Raji (cell line): ENCODE results near the gene ASXL1.

ENCODE experiments used
- POLR2A ChIP-seq: IDR thresholded peaks from 2 replicates; pipeline ENCODE4 v1.6.1; 2011; ENCODE audit warnings: low read depth, low read length, control low read depth; ENCODE audit not compliant: insufficient read depth

ASXL1 gene

GRCh38 chr20:32427996-32428395 lies 69.9 kb downstream of the ASXL1 start:
- no peak for TF ChIP-seq POLR2A

GRCh38 chr20:32429343-32429742 lies 71.2 kb downstream of the ASXL1 start:
- TF ChIP-seq POLR2A, result no peak

- no peak for TF ChIP-seq POLR2A
Observed at GRCh38 chr20:32429745-32430360, 71.7 kb downstream of the ASXL1 start.

- TF ChIP-seq POLR2A, result no peak
Observed at GRCh38 chr20:32431457-32431856, 73.3 kb downstream of the ASXL1 start.

- no peak for TF ChIP-seq POLR2A
Observed at GRCh38 chr20:32432277-32432676, 74.1 kb downstream of the ASXL1 start.

- TF ChIP-seq POLR2A, result no peak
Observed at GRCh38 chr20:32433311-32434021, 75.3 kb downstream of the ASXL1 start.

- no peak for TF ChIP-seq POLR2A
Observed at GRCh38 chr20:32434434-32434833, 76.3 kb downstream of the ASXL1 start.

- no peak for TF ChIP-seq POLR2A
Observed at GRCh38 chr20:32435449-32436107, 77.4 kb downstream of the ASXL1 start.

GRCh38 chr20:32436142-32436861 lies 78.2 kb downstream of the ASXL1 start:
- TF ChIP-seq POLR2A, result no peak

GRCh38 chr20:32436968-32437367 lies 78.8 kb downstream of the ASXL1 start:
- no peak for TF ChIP-seq POLR2A

- no peak for TF ChIP-seq POLR2A
Observed at GRCh38 chr20:32437391-32438074, 79.4 kb downstream of the ASXL1 start.

GRCh38 chr20:32438331-32438858 lies 80.3 kb downstream of the ASXL1 start:
- TF ChIP-seq POLR2A, result no peak

- no peak for TF ChIP-seq POLR2A
Observed at GRCh38 chr20:32439132-32439829, 81.2 kb downstream of the ASXL1 start.

GRCh38 chr20:32440069-32440757 lies 82.1 kb downstream of the ASXL1 start:
- TF ChIP-seq POLR2A, result no peak
